Measurements from ENCODE around the gene ATG16L2. TPM values are rescaled to one million over a fixed set of nuclear protein-coding genes. Genes with fewer than 3 reads are reported as not detected.

The ATG16L2 gene
- total and polyA plus RNA-seq, 10 of the 15 experiments (the other 5 are each of a cell fraction or from before 2014, with no cell fraction given), result 1.9 to 67.7 (median 30.4) TPM

DNA sequence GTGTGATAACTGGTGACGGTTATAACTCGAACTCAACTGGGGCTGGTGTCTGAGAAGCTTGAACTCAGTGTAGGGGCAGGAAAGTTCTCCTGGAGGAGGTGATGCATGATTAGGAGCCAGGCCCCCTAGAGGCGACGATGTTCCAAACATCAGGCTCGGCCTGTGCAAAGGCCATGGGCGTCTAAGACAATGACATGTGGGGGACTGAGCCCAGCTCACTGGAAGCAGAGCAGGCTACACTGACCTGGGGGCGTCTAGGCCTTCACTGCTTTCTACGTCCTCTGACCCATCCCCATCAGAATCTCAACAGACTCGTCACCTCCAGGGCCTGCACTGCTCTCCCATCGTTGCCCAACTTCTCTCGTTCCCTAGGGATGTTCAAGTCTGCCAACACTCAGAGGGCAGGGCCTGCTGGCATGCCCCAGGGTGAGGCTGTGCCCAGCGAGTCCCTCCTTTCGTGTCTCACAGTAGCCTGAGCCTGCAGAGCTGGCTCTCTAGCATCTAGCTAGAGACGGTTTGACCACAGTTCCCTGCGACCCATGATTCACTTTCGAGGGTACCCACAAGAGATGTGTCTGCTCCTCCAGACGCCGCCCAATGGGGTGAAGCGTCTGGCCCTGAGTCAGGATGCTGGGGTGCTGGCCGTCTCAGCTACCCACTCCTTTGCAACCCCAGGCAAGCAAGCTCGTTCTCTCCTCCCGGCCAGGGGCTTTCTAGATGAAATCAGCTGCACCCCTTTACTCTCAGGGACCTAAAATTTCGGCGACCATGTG is 1.1 kb upstream of the ATG16L2 start:
- ATAC-seq (peak; percentile 59), FAIRE-seq (peak; percentile 57), DNase-seq (ENCODE audit: low read depth, low spot score) (no peak)
- Histone ChIP-seq H3K9ac (ENCODE audit: control insufficient read depth, insufficient read depth, low read length) (peak overlapping the region; percentile 88), H3K79me2 (ENCODE audit: control insufficient read depth, insufficient read depth, low read length) (peaks cover 55% of the 10 kb centered on the region), H3K9me3 (replicated peaks; ENCODE audit: control insufficient read depth, insufficient read depth, low read length) (no peaks in the 10 kb centered on the region), H3K4me2 (ENCODE audit: control insufficient read depth, insufficient read depth) (peak overlapping the region; percentile 99), H2AFZ (ENCODE audit: control insufficient read depth, low read depth, low read length) (peak overlapping the region; percentile 98), H3K27me3 (replicated peaks in 1 of 2; ENCODE audit: control insufficient read depth in 2 of 2, insufficient read depth in 2 of 2, low read length in 1 of 2) (no peaks in the 10 kb centered on the region), H3K27ac (ENCODE audit: control insufficient read depth, insufficient read depth) (peak overlapping the region; percentile 98), H4K20me1 (ENCODE audit: control insufficient read depth, insufficient read depth) (no peaks in the 10 kb centered on the region), H3K4me3 (peak overlapping the region; percentile 89), H3K4me1 (ENCODE audit: control insufficient read depth, insufficient read depth, low read length) (peaks cover 11% of the 10 kb centered on the region), H3K36me3 (ENCODE audit: control insufficient read depth in 2 of 2, insufficient read depth in 2 of 2, low read length in 1 of 2) (peaks cover 6 to 7% of the 10 kb centered on the region in 2 experiments; a peak in 3 of 4 replicates)
- WGBS (ENCODE audit: insufficient coverage, insufficient replicate concordance, low lambda C conversion rate, missing lambda C conversion rate), result 0% methylated on average over 24 of the region's 24 CpGs
- TSS peak; percentile 85 for BruUV-seq (replicated peaks)
- POLR2A ChIA-PET, result interaction anchor here (0.8 to 5.4 kb wide), 10 partner anchors 9 to 91 kb away, joined by 3 to 46 read pairs (median 6); partner anchors contain the start of gene STARD10
- in situ Hi-C loops (cut with MboI) (no loop called here), intact Hi-C loops (cut with micrococcal nuclease; ENCODE audit: unreplicated experiment) (loop anchor here (1.0 to 10.0 kb wide), 4 partner anchors 19 to 228 kb away; partner anchors contain the start of gene STARD10)
- SMC1A ChIA-PET (ENCODE audit: uncharacterized antibody, unreplicated experiment), result interaction anchor here (0.7 to 3.2 kb wide), 14 partner anchors 10 to 365 kb away, joined by 3 to 11 read pairs (median 4); partner anchors contain the start of gene STARD10
- RAD21 ChIA-PET (ENCODE audit: unreplicated experiment), result interaction anchor here (0.5 to 4.3 kb wide), 12 partner anchors 20 to 433 kb away, joined by 3 to 45 read pairs (median 6); partner anchors contain the start of genes FCHSD2 and STARD10
- CTCF ChIA-PET, result interaction anchor here (1.0 to 8.3 kb wide), 14 partner anchors 11 to 476 kb away, joined by 3 to 154 read pairs (median 4); partner anchors contain the start of gene STARD10
- TF ChIP-seq SMC3 (IDR thresholded peaks at IDR 0.05; ENCODE audit: borderline replicate concordance, low read length) (peak; percentile 49), HDGF (IDR thresholded peaks at IDR 0.05) (no peak; the same call in 1 of the 2 replicates), MTA2 (IDR thresholded peaks at IDR 0.05; ENCODE audit: low read depth) (no peak), BMI1 (IDR thresholded peaks at IDR 0.05; ENCODE audit: borderline replicate concordance) (0 out of 2 replicates have a peak, but pooled peaks have one; percentile 16), KLF5 (IDR thresholded peaks at IDR 0.05; ENCODE audit: partially characterized antibody) (peak; percentile 41), HDAC2 (IDR thresholded peaks at IDR 0.05) (no peak), CHD4 (IDR thresholded peaks at IDR 0.05) (no peak), PML (IDR thresholded peaks at IDR 0.05; ENCODE audit: low read length) (no peak), E2F8 (IDR thresholded peaks at IDR 0.05; ENCODE audit: low read depth, partially characterized antibody) (no peak), RELB (IDR thresholded peaks at IDR 0.05; ENCODE audit: low read depth) (no peak), WRNIP1 (IDR thresholded peaks at IDR 0.05; ENCODE audit: borderline replicate concordance, low read depth, low read length) (0 out of 2 replicates have a peak, but pooled peaks have one; percentile 83), NFXL1 (IDR thresholded peaks at IDR 0.05; ENCODE audit: borderline replicate concordance) (no peak), MAX (IDR thresholded peaks at IDR 0.05; ENCODE audit: low read depth, low read length) (peak; percentile 75), NR2C2 (IDR thresholded peaks at IDR 0.05; ENCODE audit: borderline replicate concordance, control insufficient read depth, insufficient read length, low read depth) (no peak)
- TF ChIP-seq, protein P1, sequence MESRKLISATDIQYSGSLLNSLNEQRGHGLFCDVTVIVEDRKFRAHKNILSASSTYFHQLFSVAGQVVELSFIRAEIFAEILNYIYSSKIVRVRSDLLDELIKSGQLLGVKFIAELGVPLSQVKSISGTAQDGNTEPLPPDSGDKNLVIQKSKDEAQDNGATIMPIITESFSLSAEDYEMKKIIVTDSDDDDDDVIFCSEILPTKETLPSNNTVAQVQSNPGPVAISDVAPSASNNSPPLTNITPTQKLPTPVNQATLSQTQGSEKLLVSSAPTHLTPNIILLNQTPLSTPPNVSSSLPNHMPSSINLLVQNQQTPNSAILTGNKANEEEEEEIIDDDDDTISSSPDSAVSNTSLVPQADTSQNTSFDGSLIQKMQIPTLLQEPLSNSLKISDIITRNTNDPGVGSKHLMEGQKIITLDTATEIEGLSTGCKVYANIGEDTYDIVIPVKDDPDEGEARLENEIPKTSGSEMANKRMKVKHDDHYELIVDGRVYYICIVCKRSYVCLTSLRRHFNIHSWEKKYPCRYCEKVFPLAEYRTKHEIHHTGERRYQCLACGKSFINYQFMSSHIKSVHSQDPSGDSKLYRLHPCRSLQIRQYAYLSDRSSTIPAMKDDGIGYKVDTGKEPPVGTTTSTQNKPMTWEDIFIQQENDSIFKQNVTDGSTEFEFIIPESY (IDR thresholded peaks at IDR 0.05), result no peak
